SK-N-DZ (cell line): ENCODE results near the gene MPZL1.
A peak's percentile ranks its signal among the peaks of the same experiment; 100 is the strongest.

Experiments
- DNase-seq: peaks from one replicate; pipeline ENCODE4 v3.0.0-alpha.2; 2015; ENCODE audit warnings: low spot score

MPZL1 gene

GRCh38 chr1:167776151-167776550 is 54.4 kb downstream of the MPZL1 start:
- DNase-seq: no peak

GRCh38 chr1:167776616-167777268 is 55.0 kb downstream of the MPZL1 start:
- no peak for DNase-seq

- DNase-seq: no peak
Measured at GRCh38 chr1:167777269-167777650, 55.5 kb downstream of the MPZL1 start.

GRCh38 chr1:167781558-167781957 is 59.8 kb downstream of the MPZL1 start:
- no peak for DNase-seq

- DNase-seq: no peak
Measured at GRCh38 chr1:167782946-167783345, 61.2 kb downstream of the MPZL1 start.

GRCh38 chr1:167784876-167785550 is 63.2 kb downstream of the MPZL1 start:
- no peak for DNase-seq

- no peak for DNase-seq
Measured at GRCh38 chr1:167786502-167786901, 64.7 kb downstream of the MPZL1 start.

GRCh38 chr1:167789501-167789900 is 67.7 kb downstream of the MPZL1 start:
- no peak for DNase-seq

GRCh38 chr1:167790117-167790516 is 68.3 kb downstream of the MPZL1 start:
- no peak for DNase-seq

- no peak for DNase-seq
Measured at GRCh38 chr1:167791281-167792187, 69.8 kb downstream of the MPZL1 start.

- no peak for DNase-seq
Measured at GRCh38 chr1:167792188-167792565, 70.4 kb downstream of the MPZL1 start.

GRCh38 chr1:167794043-167794442 is 72.3 kb downstream of the MPZL1 start:
- DNase-seq: no peak

GRCh38 chr1:167795810-167796740 is 74.3 kb downstream of the MPZL1 start:
- DNase-seq: no peak

GRCh38 chr1:167797015-167797414 is 75.2 kb downstream of the MPZL1 start:
- no peak for DNase-seq

- no peak for DNase-seq
Measured at GRCh38 chr1:167798952-167799351, 77.2 kb downstream of the MPZL1 start.

GRCh38 chr1:167799747-167800146 is 78.0 kb downstream of the MPZL1 start:
- DNase-seq: no peak

- DNase-seq: no peak
Measured at GRCh38 chr1:167800251-167800650, 78.5 kb downstream of the MPZL1 start.

GRCh38 chr1:167802235-167802634 is 80.5 kb downstream of the MPZL1 start:
- no peak for DNase-seq

GRCh38 chr1:167803358-167804207 is 81.8 kb downstream of the MPZL1 start:
- DNase-seq: peak; percentile 86

- no peak for DNase-seq
Measured at GRCh38 chr1:167805041-167805556, 83.3 kb downstream of the MPZL1 start.
